Ammon's horn (tissue), 1 donor: Measurements from ENCODE around the gene PPM1E.
"Not testable (repeated sequence)": the region's sequence is repeated elsewhere in the genome, so short reads cannot be mapped to it uniquely, and the experiment has no call there.

Experiments
- DNase-seq: peaks from one replicate; pipeline ENCODE4 v3.0.0-alpha.2; 2016; ENCODE audit warnings: low spot score

Gene PPM1E

GRCh38 chr17:58947824-58948223 lies 192.2 kb downstream of the PPM1E start:
- no peak for DNase-seq

GRCh38 chr17:58954358-58954757 lies 198.7 kb downstream of the PPM1E start:
- not testable (repeated sequence) for DNase-seq

GRCh38 chr17:58956997-58957724 lies 201.5 kb downstream of the PPM1E start:
- DNase-seq, result no peak

GRCh38 chr17:58957725-58958073 lies 202.0 kb downstream of the PPM1E start:
- DNase-seq, result not testable (repeated sequence)

GRCh38 chr17:58960068-58960467 lies 204.4 kb downstream of the PPM1E start:
- DNase-seq, result peak; percentile 15

GRCh38 chr17:58965221-58965620 lies 209.6 kb downstream of the PPM1E start:
- no peak for DNase-seq

- DNase-seq, result no peak
Observed at GRCh38 chr17:58966208-58966607, 210.6 kb downstream of the PPM1E start.

GRCh38 chr17:58968426-58969061 lies 212.9 kb downstream of the PPM1E start:
- no peak for DNase-seq

GRCh38 chr17:58969156-58969555 lies 213.5 kb downstream of the PPM1E start:
- DNase-seq, result peak; percentile 68

GRCh38 chr17:58969612-58970011 lies 214.0 kb downstream of the PPM1E start:
- DNase-seq, result no peak

- peak; percentile 43 for DNase-seq
Observed at GRCh38 chr17:58970609-58971450, 215.2 kb downstream of the PPM1E start.

GRCh38 chr17:58974354-58974753 lies 218.7 kb downstream of the PPM1E start:
- no peak for DNase-seq

GRCh38 chr17:58976541-58976940 lies 220.9 kb downstream of the PPM1E start:
- no peak for DNase-seq

GRCh38 chr17:58980706-58981481 lies 225.2 kb downstream of the PPM1E start:
- no peak for DNase-seq

- DNase-seq, result no peak
Observed at GRCh38 chr17:58982626-58983025, 227.0 kb downstream of the PPM1E start.

GRCh38 chr17:58985367-58985766 lies 229.7 kb downstream of the PPM1E start:
- DNase-seq, result no peak

- DNase-seq, result no peak
Observed at GRCh38 chr17:58985971-58986370, 230.3 kb downstream of the PPM1E start.

GRCh38 chr17:58989629-58990028 lies 234.0 kb downstream of the PPM1E start:
- no peak for DNase-seq

- DNase-seq, result no peak
Observed at GRCh38 chr17:58991718-58992331, 236.2 kb downstream of the PPM1E start.

GRCh38 chr17:58993311-58993710 lies 237.7 kb downstream of the PPM1E start:
- no peak for DNase-seq

- DNase-seq, result no peak
Observed at GRCh38 chr17:58995247-58995940, 239.7 kb downstream of the PPM1E start.
